ENCODE results near the gene CHRM2.

The CHRM2 gene

DNA sequence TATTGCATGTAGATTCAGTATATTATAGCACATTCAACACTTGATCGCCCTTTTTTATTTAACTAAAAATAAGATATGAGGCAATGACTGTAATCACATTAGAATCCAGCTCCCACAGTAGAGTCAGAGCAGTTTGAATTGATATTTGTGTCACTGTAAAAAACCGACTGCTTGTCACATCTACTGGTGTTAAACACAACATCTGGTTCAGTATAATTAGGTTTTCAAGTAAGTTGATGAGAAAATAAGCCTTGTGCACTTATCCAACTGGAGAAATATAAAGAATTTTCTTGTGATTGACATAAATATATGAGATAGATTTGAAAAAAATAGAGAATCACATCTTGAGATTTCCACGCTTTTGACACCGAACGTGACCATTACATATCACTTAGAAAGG is 69.0 kb downstream of the CHRM2 start:
- no peaks in the 10 kb centered on the region for H3K9me3 ChIP-seq (ENCODE audit: insufficient read depth, low read depth, low read length)
- no peaks in the 10 kb centered on the region for H3K27me3 ChIP-seq (ENCODE audit: insufficient read depth, low read length)
- H3K36me3 ChIP-seq (ENCODE audit: insufficient read depth, low read length) = no peaks in the 10 kb centered on the region
- no peak overlapping the region for H3K4me3 ChIP-seq (ENCODE audit: low read length)
- no peaks in the 10 kb centered on the region for H3K4me1 ChIP-seq (ENCODE audit: insufficient read depth, low read length)
- H3K9ac ChIP-seq (ENCODE audit: low read depth, low read length) = no peak overlapping the region
- H3K27ac ChIP-seq (ENCODE audit: low read depth, low read length) = no peak overlapping the region
- 84% methylated on average over 4 of the region's 5 CpGs for WGBS

DNA sequence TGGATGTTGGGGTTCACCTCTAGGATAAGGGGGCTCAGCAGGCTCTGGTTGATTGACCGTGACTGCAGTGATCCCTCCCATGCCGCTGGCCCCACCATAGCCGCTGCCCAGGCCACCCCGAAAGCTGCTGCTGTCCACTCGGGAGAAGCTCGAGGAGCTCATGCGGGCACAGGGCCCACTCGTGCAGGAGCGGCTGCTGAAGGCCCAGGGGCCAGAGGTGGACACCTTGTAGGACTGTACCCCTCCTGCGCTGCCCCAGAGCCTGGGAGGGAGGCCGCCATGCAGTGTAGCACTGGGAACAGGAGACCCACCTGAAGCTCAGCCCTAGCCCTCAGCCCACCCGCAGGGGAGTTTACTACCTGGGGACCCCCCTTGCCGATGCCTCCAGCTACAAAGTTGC is 70.0 kb downstream of the CHRM2 start:
- Histone ChIP-seq H3K9ac (ENCODE audit: low read depth, low read length) (no peak overlapping the region), H3K27ac (ENCODE audit: low read depth, low read length) (no peak overlapping the region), H3K9me3 (ENCODE audit: insufficient read depth, low read depth, low read length) (no peaks in the 10 kb centered on the region), H3K4me3 (ENCODE audit: low read length) (no peak overlapping the region), H3K36me3 (ENCODE audit: insufficient read depth, low read length) (no peaks in the 10 kb centered on the region), H3K27me3 (ENCODE audit: insufficient read depth, low read length) (no peaks in the 10 kb centered on the region), H3K4me1 (ENCODE audit: insufficient read depth, low read length) (no peaks in the 10 kb centered on the region)
- 98% methylated on average over 13 of the region's 13 CpGs for WGBS

DNA sequence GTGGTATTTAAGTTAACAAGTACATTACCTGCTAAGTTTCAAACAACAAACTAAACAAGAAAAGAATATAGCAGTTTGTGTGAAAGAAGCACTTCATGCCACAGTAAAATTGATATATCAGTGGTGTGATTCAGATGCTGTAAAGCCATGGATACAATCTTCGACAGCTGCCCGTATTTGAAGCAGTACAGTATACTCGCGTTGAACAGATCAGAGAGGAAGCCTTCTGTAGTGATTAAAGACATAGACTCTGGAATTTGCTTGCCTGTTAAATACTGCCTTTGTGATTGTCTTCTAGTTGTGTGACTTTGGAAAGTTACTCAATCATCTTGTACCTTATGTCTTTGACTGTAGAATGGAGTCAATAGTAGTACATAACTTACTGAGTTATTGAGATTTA is 71.7 kb downstream of the CHRM2 start:
- Histone ChIP-seq H3K27ac (ENCODE audit: low read depth, low read length) (no peak overlapping the region), H3K27me3 (ENCODE audit: insufficient read depth, low read length) (no peaks in the 10 kb centered on the region), H3K4me3 (ENCODE audit: low read length) (no peak overlapping the region), H3K9me3 (ENCODE audit: insufficient read depth, low read depth, low read length) (no peaks in the 10 kb centered on the region), H3K9ac (ENCODE audit: low read depth, low read length) (no peak overlapping the region), H3K4me1 (ENCODE audit: insufficient read depth, low read length) (no peaks in the 10 kb centered on the region), H3K36me3 (ENCODE audit: insufficient read depth, low read length) (no peaks in the 10 kb centered on the region)
- WGBS = 94% methylated on average over 4 of the region's 4 CpGs

DNA sequence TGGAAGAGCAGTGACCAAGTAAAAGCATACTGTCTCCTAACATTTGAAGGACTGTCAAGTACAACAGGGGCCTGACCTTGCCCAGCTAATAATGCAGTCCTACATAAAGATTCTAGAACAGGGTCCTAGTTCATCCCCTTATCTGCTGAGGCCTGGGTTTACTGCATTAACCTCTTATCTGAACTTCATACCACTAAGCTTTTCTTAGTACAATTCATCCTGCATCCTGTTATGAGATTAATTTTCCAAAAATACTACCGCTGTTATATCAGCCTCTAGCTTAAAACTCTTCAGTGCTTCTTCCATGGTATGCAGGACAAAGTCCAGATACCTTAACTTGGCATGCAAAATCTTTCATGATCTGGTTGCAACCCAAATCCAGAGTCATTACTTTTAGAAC is 72.5 kb downstream of the CHRM2 start:
- Histone ChIP-seq H3K27ac (ENCODE audit: low read depth, low read length) (no peak overlapping the region), H3K4me1 (ENCODE audit: insufficient read depth, low read length) (no peaks in the 10 kb centered on the region), H3K27me3 (ENCODE audit: insufficient read depth, low read length) (no peaks in the 10 kb centered on the region), H3K9ac (ENCODE audit: low read depth, low read length) (no peak overlapping the region), H3K9me3 (ENCODE audit: insufficient read depth, low read depth, low read length) (no peaks in the 10 kb centered on the region), H3K36me3 (ENCODE audit: insufficient read depth, low read length) (no peaks in the 10 kb centered on the region), H3K4me3 (ENCODE audit: low read length) (no peak overlapping the region)
- 96% methylated on average over 1 of the region's 1 CpG for WGBS

DNA sequence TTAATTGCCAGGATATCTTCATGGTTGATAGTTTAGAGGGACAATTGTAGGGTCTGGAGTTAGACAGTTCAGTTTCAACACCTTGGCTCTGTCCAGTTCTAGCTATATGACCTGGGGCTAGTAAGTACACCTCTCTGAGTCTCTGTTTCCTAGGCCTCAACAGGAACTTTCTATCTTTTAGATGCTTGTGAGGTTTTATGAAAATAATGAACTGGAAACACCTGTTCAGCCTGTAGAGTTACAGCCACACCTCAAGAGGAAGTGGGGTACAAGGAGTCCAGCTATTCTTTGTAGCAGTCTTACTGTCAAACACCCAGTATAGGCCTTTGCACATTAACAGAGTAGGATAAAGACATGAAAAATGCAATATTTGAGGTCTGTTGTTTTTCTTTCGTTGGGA is 73.4 kb downstream of the CHRM2 start:
- 90% methylated on average over 1 of the region's 1 CpG for WGBS
- H3K27me3 ChIP-seq (ENCODE audit: insufficient read depth, low read length) = no peaks in the 10 kb centered on the region
- no peaks in the 10 kb centered on the region for H3K4me1 ChIP-seq (ENCODE audit: insufficient read depth, low read length)
- no peak overlapping the region for H3K9ac ChIP-seq (ENCODE audit: low read depth, low read length)
- no peaks in the 10 kb centered on the region for H3K9me3 ChIP-seq (ENCODE audit: insufficient read depth, low read depth, low read length)
- no peaks in the 10 kb centered on the region for H3K36me3 ChIP-seq (ENCODE audit: insufficient read depth, low read length)
- H3K4me3 ChIP-seq (ENCODE audit: low read length) = no peak overlapping the region
- no peak overlapping the region for H3K27ac ChIP-seq (ENCODE audit: low read depth, low read length)

DNA sequence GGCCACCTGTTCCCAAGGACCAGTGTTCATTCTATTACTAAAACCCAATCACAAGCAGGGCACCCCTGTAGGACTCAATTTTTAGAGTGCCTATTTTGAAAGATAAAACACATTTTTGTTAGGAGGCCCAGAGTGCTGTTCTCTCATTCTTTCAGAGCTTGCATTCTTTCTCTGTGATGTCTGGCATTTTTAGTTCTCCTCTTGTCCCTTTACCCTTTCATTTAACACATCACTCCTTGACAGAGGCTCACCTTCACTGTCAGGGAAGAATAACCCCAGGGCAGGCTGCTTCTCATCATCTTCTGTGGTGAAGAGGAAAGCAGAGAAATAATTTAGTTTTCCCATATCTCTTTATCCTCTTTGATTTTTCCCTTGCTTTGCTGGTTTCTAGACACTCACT is 73.9 kb downstream of the CHRM2 start:
- Histone ChIP-seq H3K4me1 (ENCODE audit: insufficient read depth, low read length) (no peaks in the 10 kb centered on the region), H3K4me3 (ENCODE audit: low read length) (no peak overlapping the region), H3K9ac (ENCODE audit: low read depth, low read length) (no peak overlapping the region), H3K9me3 (ENCODE audit: insufficient read depth, low read depth, low read length) (no peaks in the 10 kb centered on the region), H3K27me3 (ENCODE audit: insufficient read depth, low read length) (no peaks in the 10 kb centered on the region), H3K27ac (ENCODE audit: low read depth, low read length) (no peak overlapping the region), H3K36me3 (ENCODE audit: insufficient read depth, low read length) (no peaks in the 10 kb centered on the region)

DNA sequence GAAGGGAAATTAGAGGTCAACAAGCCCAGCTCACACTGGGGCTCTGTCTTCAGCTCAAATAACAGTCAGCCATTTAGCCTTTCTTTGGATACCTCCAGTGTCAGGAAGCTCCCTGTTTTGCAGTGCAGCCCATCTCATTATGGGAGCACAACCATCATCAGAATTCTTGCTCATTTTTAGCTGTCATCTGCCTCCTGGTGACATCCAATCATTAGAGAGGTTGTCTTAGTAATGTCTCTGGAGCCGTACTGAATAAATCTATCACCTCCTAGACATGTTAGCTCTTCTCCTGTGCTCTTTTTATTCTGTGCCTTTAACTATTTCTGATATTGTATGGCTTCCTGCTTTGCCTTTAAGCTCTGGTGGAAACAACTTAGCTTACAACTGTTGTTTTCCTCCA is 74.5 kb downstream of the CHRM2 start:
- Histone ChIP-seq H3K27ac (ENCODE audit: low read depth, low read length) (no peak overlapping the region), H3K4me1 (ENCODE audit: insufficient read depth, low read length) (no peaks in the 10 kb centered on the region), H3K9me3 (ENCODE audit: insufficient read depth, low read depth, low read length) (no peaks in the 10 kb centered on the region), H3K27me3 (ENCODE audit: insufficient read depth, low read length) (no peaks in the 10 kb centered on the region), H3K36me3 (ENCODE audit: insufficient read depth, low read length) (no peaks in the 10 kb centered on the region), H3K4me3 (ENCODE audit: low read length) (no peak overlapping the region), H3K9ac (ENCODE audit: low read depth, low read length) (no peak overlapping the region)
- WGBS = 89% methylated on average over 1 of the region's 1 CpG

DNA sequence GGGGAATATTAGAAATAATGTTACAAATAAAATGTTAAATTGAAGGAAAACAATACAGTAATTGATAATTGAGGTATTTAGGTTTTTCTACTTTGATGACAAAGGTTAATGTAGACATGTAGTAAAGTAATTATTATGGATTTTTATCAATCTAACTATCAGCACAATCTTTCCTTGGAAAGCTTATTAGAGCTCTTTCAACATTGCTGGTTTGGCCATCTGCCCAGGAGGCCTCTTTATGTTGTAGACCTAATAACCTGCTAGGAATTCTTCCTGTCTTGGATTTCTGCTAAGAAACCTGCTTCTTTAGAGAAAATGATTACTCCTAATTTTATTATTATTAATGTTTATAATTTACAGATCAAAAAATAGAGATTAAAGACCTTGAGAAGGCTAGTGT is 78.9 kb downstream of the CHRM2 start:
- H3K27ac ChIP-seq (ENCODE audit: low read depth, low read length) = no peak overlapping the region
- no peak overlapping the region for H3K4me3 ChIP-seq (ENCODE audit: low read length)
- H3K36me3 ChIP-seq (ENCODE audit: insufficient read depth, low read length) = no peaks in the 10 kb centered on the region
- no peaks in the 10 kb centered on the region for H3K4me1 ChIP-seq (ENCODE audit: insufficient read depth, low read length)
- no peak overlapping the region for H3K9ac ChIP-seq (ENCODE audit: low read depth, low read length)
- H3K27me3 ChIP-seq (ENCODE audit: insufficient read depth, low read length) = no peaks in the 10 kb centered on the region
- H3K9me3 ChIP-seq (ENCODE audit: insufficient read depth, low read depth, low read length) = no peaks in the 10 kb centered on the region

DNA sequence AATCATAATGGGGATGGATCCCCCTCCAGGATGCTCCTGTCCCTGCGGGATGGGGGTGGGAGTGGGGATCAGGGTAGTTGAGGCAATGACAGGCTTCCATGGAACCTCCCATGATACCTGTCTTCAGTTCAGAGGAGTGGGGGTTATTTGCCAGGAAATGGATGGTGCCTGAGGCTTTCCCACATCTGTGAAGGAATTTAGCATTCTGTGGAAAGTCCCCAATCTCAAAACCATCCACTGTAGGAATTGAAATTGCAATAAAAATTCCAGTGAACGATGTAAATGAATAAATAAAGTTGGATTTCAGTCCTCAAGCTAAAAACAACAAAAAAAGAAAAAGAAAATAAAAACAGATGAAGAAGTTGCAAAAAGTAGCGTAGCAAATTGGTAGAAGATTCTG is 81.9 kb downstream of the CHRM2 start:
- H3K9ac ChIP-seq (ENCODE audit: low read depth, low read length) = no peak overlapping the region
- no peaks in the 10 kb centered on the region for H3K27me3 ChIP-seq (ENCODE audit: insufficient read depth, low read length)
- H3K4me3 ChIP-seq (ENCODE audit: low read length) = no peak overlapping the region
- no peak overlapping the region for H3K27ac ChIP-seq (ENCODE audit: low read depth, low read length)
- H3K36me3 ChIP-seq (ENCODE audit: insufficient read depth, low read length) = no peaks in the 10 kb centered on the region
- no peaks in the 10 kb centered on the region for H3K9me3 ChIP-seq (ENCODE audit: insufficient read depth, low read depth, low read length)
- no peaks in the 10 kb centered on the region for H3K4me1 ChIP-seq (ENCODE audit: insufficient read depth, low read length)
- 91% methylated on average over 2 of the region's 3 CpGs for WGBS

DNA sequence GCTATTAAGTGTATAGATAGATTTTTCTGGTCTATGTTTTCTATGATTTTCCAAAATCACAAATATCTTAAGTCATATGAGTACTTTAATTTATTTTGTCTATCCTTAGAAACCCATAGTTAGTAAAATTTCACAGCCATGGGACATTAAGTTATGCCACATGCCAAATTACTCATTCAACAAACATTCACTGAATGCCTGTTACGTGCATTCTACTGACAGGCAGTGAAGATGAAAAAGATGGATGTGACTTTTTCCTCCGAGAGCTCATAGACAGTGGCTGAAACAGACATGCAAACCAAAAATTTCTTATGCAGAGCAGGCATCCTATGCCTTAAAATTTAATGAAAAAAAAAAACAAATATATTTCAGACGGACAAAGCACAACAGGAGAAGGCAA is 84.9 kb downstream of the CHRM2 start:
- no peak overlapping the region for H3K4me3 ChIP-seq (ENCODE audit: low read length)
- H3K27me3 ChIP-seq (ENCODE audit: insufficient read depth, low read length) = no peaks in the 10 kb centered on the region
- no peaks in the 10 kb centered on the region for H3K36me3 ChIP-seq (ENCODE audit: insufficient read depth, low read length)
- H3K9me3 ChIP-seq (ENCODE audit: insufficient read depth, low read depth, low read length) = no peaks in the 10 kb centered on the region
- H3K27ac ChIP-seq (ENCODE audit: low read depth, low read length) = no peak overlapping the region
- H3K4me1 ChIP-seq (ENCODE audit: insufficient read depth, low read length) = no peaks in the 10 kb centered on the region
- WGBS = 85% methylated on average over 3 of the region's 3 CpGs
- no peak overlapping the region for H3K9ac ChIP-seq (ENCODE audit: low read depth, low read length)

DNA sequence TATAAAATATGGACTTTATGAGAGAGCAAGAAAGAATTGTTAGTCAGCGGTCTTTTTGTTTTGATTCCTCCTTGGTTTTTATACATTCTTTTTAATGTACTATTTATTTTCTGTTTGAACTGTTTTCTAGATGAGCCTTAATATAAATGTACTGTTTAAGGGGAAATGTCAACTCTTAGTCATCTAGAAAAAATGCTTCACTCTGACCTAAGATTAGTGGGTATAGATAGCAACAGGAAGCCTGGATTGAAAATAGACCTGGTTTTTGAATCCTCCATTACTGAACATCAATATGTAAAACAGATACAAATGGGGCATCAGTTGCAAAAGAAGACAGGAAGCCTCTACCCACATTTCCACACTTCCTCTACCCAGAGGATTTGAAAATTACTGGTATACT is 87.8 kb downstream of the CHRM2 start:
- Histone ChIP-seq H3K9ac (ENCODE audit: low read depth, low read length) (no peak overlapping the region), H3K4me3 (ENCODE audit: low read length) (no peak overlapping the region), H3K4me1 (ENCODE audit: insufficient read depth, low read length) (no peaks in the 10 kb centered on the region), H3K27me3 (ENCODE audit: insufficient read depth, low read length) (no peaks in the 10 kb centered on the region), H3K27ac (ENCODE audit: low read depth, low read length) (no peak overlapping the region), H3K9me3 (ENCODE audit: insufficient read depth, low read depth, low read length) (no peaks in the 10 kb centered on the region), H3K36me3 (ENCODE audit: insufficient read depth, low read length) (no peaks in the 10 kb centered on the region)
- WGBS = no CpG with 5 or more reads among the region's 1 CpG

DNA sequence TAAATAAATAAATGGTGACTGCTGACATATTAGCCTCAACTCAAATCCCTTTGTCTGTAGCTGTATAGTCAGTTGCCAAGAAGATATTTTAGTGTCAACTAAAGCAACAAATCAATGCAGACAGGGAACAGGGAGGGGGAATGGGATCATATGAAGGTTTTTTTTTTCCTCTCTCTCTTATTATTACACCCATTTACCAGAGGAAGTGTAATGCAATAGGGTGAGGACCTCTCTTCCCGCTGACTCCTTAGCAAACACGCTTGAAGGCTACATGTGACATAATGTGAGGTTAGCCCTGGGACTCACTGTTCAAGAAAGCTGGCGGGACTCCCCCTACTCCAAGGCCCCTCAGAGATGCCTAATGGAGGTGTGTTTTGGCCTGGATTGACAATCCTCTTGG is 88.2 kb downstream of the CHRM2 start:
- H3K27ac ChIP-seq (ENCODE audit: low read depth, low read length) = no peak overlapping the region
- no peaks in the 10 kb centered on the region for H3K4me1 ChIP-seq (ENCODE audit: insufficient read depth, low read length)
- no peaks in the 10 kb centered on the region for H3K9me3 ChIP-seq (ENCODE audit: insufficient read depth, low read depth, low read length)
- WGBS = 94% methylated on average over 3 of the region's 3 CpGs
- H3K4me3 ChIP-seq (ENCODE audit: low read length) = no peak overlapping the region
- no peaks in the 10 kb centered on the region for H3K36me3 ChIP-seq (ENCODE audit: insufficient read depth, low read length)
- H3K9ac ChIP-seq (ENCODE audit: low read depth, low read length) = no peak overlapping the region
- no peaks in the 10 kb centered on the region for H3K27me3 ChIP-seq (ENCODE audit: insufficient read depth, low read length)

Measured in HUES64 (cell line).